Body of pancreas (tissue), 4 donors: Measurements from ENCODE around the gene RPS6KA5.

Source experiments
- CTCF ChIP-seq, 7 experiments: fragments of 450-650 bp in 4 of 7; fragments of 200-600 bp in 3 of 7; sonication (generic) in 3 of 7; IDR thresholded peaks; one replicate each; pipeline ENCODE4 v1.5.1; 2016 to 2019; ENCODE audit warnings: antibody characterized with exemption in 7 of 7
- POLR2A ChIP-seq, 3 donors: fragments of 450-650 bp; IDR thresholded peaks; one replicate each; pipeline ENCODE4 v1.6.1; 2016; ENCODE audit warnings: antibody characterized with exemption in 3 of 3, mild to moderate bottlenecking in 2 of 3

- no peak for TF ChIP-seq CTCF (IDR thresholded peaks at IDR 0.05)
- TF ChIP-seq POLR2A (IDR thresholded peaks at IDR 0.05), result no peak
Measured at GRCh38 chr14:90924621-90925340, 135.7 kb downstream of the RPS6KA5 start.
